GM21825 (cell line): Measurements from ENCODE around the gene CRELD1.

Source experiments
- ATAC-seq: cut with Tn5 transposase; IDR thresholded peaks from one replicate; pipeline ENCODE4 v1.9.1; 2021; ENCODE audit warnings: mild to moderate bottlenecking, moderate library complexity; ENCODE audit not compliant: unreplicated experiment

The CRELD1 gene

GRCh38 chr3:9903904-9904303, 29.7 kb upstream of the CRELD1 start:
- no peak for ATAC-seq

DNA sequence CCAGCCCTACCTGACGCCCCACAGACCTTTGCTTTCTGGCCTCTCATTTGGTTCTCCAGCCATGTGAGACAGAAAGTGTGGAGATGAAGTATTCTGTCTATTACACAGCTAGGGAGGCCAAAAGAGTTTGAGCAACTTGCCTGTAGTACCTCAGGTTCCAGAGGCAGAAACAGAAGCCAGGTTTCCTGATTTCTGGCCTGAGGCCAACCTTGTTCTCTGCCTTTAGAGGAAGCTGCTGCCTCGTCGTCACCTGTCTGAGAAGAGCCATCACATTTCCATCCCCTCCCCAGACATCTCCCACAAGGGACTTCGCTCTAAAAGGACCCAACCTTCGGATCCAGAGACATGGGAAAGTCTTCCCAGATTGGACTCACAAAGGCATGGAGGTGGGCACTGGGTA, 27.2 kb upstream of the CRELD1 start:
- no peak for ATAC-seq

DNA sequence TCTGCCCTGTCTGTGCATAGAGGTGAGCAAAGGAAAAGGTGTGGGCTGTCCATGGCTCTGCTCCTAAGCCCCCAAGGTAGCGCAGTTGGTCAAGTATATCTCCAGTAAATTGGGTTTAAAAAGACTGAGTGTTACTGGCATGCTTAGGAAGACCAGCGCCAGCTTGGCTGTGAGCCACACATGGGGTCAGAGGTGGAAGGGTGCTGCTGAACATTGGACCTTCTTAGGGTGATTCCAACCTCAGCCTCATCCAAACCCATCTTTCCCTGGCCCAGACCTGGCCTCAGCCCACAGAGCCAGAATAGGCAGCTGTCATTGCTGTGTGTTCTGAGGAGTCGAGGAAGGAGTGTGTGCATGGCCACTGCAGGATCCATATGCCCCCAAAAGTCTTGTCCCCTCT, 25.3 kb upstream of the CRELD1 start:
- no peak for ATAC-seq

DNA sequence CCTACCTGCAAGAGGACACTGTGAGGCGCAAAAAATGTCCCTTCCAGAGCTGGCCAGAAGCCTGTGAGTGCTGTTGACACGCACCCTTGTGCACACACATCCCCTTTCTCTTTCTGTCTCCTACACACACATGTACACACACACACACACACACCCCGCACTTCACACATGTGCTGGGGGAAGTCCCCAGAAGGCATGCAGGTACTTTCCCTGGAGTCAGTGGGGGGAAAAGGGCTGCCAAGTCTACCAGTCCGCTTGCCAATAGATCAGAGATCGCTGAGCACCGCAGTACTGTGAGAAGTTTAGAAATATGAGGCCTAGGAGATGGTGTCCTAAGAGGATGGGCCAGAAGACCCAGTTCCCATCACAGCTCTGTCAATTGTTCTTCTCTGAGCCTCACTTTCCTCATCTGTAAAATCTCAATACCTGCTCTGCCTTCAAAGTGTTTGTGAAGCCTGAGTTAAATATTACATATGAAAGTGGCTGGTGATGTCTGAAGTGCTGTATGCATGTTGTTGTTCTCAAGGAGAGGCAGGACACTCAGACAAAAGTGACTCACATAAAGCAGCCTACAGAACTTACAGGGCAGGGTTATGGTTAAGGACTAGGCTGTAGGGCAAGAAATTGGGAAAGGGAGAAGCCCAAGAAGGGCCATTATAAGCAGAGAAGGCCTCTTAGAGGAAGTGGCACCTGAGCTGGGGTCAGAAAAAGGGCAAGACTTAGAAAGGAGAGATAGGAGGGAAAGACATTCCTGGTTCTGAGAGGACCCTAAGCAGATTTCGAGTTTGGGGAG, 24.2 kb upstream of the CRELD1 start:
- ATAC-seq = no peak

- no peak for ATAC-seq
These were observed 21.8 kb upstream of the CRELD1 start for GRCh38 chr3:9911863-9912262.

- no peak for ATAC-seq
These were observed 21.2 kb upstream of the CRELD1 start for GRCh38 chr3:9912294-9912935.

- ATAC-seq = no peak
These were observed 20.0 kb upstream of the CRELD1 start for GRCh38 chr3:9913601-9914000.

- no peak for ATAC-seq
These were observed 19.6 kb upstream of the CRELD1 start for GRCh38 chr3:9914011-9914410.

DNA sequence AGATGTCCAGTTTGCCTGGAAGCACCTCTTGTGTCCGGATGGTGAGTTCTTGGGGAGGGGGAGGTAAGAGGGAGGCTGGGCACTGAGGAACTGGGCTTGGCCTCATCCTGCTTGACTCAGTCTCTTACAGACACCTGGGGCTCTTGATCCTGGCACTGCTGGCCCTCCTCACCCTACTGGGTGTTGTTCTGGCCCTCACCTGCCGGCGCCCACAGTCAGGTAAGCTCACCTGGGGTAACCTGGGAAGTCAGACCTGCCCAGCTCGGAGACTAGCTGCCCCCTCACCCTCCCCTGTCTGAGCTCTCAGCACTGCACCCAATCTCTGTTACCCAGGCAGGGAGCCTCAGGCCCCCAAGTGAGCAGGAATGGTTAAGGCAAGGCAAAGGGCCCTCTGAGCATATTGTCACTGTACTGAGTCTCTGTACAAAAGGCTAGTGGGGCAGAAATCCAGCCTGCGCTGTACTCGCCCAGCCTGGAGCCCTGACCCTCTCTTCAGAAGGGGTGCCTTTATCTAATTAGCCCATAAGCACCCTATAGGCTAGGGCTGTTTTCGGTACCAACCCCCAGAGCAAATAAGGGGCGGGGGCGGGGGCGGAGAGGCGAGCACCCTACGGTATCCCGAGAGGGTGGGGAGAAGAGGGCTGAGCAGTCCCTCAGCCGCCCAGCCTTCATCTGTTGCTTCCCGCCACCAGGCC, 18.9 kb upstream of the CRELD1 start:
- ATAC-seq = no peak

DNA sequence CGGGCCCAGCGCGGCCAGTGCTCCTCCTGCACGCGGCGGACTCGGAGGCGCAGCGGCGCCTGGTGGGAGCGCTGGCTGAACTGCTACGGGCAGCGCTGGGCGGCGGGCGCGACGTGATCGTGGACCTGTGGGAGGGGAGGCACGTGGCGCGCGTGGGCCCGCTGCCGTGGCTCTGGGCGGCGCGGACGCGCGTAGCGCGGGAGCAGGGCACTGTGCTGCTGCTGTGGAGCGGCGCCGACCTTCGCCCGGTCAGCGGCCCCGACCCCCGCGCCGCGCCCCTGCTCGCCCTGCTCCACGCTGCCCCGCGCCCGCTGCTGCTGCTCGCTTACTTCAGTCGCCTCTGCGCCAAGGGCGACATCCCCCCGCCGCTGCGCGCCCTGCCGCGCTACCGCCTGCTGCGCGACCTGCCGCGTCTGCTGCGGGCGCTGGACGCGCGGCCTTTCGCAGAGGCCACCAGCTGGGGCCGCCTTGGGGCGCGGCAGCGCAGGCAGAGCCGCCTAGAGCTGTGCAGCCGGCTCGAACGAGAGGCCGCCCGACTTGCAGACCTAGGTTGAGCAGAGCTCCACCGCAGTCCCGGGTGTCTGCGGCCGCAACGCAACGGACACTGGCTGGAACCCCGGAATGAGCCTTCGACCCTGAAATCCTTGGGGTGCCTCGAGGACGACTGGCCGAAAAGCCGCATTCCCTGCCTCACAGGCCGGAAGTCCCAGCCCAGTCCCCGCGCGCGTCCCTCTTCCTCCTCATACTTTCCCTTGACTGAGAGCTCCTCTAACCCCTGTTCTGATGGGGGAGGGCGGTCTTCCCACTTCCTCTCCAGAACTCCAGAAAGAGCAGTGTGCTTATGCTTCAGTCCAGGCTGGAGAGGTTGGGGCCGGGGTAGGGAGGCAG, 18.1 kb upstream of the CRELD1 start:
- no peak for ATAC-seq

DNA sequence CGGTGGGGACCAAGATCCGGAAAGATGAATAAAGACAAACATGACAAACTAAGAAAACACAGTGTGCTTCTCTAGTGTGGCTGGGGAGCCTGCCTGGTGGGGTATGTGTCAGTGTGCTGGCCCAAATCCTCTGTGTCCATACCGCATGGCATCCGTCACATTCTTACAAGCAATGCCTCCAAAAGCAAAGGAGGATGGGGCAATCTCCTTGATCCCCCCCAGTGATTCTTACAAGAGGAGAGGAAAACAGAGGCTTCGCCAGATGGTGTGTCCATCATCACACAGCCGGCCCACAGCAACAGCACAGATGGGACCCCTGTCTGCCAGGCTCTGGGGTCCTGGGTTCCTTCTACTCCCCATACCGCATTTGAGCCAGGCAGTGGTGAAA, 17.3 kb upstream of the CRELD1 start:
- ATAC-seq = no peak

DNA sequence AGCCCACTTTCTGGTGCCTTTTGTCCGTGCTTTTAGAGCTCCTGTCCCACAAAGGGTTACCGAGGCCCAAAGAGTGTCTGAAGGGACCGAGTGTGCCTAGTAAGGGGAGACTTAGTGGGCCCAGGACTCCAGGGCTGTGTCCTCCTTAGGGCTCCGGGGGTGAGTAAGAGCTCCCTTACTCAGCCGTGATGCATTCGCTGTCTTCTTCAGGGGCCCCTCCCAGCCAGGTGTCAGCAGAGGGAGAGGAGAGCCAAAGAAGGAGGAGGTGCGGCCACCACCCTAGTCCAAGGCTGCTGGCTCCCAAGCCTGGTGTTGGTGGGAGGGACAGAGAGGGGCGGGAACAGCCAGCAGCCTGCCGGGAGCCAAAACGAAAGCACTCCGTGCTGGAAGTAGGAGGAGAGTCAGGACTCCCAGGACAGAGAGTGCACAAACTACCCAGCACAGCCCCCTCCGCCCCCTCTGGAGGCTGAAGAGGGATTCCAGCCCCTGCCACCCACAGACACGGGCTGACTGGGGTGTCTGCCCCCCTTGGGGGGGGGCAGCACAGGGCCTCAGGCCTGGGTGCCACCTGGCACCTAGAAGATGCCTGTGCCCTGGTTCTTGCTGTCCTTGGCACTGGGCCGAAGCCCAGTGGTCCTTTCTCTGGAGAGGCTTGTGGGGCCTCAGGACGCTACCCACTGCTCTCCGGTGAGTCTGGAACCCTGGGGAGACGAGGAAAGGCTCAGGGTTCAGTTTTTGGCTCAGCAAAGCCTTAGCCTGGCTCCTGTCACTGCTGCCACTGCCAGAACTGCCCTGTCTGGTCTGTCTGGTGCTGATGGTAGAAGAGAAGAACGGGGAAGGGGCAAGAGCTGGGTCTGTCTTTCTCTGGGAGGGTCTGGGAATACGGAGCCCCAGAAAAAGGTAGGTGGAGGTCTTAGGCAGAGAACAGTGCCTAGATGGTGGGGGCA, 16.6 kb upstream of the CRELD1 start, which contains the start of gene IL17RC:
Gene IL17RC, plus strand, starts transcription at position 365 of the 947 bp plus-strand sequence. Its CDS starts 218 bp downstream, at position 583.
- ATAC-seq = no peak

DNA sequence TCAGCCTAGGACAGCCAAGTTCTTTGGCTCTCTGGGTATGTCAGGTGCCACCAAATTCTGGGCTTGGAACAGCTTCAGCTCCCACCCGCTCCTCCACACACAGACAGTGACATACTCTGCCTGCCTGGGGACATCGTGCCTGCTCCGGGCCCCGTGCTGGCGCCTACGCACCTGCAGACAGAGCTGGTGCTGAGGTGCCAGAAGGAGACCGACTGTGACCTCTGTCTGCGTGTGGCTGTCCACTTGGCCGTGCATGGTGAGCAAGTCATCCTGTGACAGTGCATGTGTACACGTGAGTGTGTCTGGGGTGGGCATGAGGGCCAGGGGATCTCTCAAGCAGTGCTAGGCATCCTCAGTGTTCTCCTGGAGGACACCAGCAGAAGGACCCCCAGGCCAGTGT, 15.8 kb upstream of the CRELD1 start:
- no peak for ATAC-seq

- ATAC-seq = no peak
These were observed 15.2 kb upstream of the CRELD1 start for GRCh38 chr3:9918261-9919038.

GRCh38 chr3:9928158-9928557, 5.5 kb upstream of the CRELD1 start:
- ATAC-seq = no peak

DNA sequence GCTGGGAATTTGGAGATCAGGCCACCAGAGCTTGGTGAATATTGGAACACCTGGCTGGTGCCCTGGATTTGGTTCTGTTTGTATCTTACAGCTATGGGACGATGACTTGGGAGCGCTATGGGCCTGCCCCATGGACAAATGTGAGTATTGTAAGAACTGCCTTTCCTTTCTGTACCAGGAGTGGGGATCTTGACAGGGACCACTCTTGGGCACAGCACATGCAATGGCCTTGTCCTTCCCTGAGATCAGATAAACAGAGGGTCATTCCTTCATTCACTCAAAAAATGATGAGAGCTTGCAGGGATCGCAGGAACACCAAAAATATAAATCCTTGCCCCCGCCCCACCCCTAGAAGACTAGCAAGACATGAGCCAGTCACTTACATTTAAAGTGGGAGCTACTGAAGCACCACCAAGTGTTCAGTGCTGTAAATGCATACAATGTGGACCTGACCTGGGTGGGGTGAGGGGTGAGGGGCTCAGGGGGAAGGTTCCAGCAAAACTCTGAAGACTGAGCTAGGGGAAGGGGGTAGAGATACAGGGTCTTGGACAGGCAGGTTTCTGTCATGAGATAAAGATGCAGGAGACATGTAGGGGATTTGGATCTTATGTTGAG, 2.7 kb upstream of the CRELD1 start:
- ATAC-seq = no peak

GRCh38 chr3:9932535-9932842, 1.1 kb upstream of the CRELD1 start:
- no peak for ATAC-seq

DNA sequence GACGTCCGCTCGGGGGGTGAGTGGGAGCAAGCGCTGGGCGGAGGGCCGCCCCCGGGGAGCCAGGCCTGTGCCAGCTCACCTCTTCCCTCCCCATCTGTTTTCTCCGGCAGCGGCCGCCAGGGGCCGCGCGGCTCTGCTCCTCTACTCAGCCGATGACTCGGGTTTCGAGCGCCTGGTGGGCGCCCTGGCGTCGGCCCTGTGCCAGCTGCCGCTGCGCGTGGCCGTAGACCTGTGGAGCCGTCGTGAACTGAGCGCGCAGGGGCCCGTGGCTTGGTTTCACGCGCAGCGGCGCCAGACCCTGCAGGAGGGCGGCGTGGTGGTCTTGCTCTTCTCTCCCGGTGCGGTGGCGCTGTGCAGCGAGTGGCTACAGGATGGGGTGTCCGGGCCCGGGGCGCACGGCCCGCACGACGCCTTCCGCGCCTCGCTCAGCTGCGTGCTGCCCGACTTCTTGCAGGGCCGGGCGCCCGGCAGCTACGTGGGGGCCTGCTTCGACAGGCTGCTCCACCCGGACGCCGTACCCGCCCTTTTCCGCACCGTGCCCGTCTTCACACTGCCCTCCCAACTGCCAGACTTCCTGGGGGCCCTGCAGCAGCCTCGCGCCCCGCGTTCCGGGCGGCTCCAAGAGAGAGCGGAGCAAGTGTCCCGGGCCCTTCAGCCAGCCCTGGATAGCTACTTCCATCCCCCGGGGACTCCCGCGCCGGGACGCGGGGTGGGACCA, 632 bp upstream of the CRELD1 start:
- peak; percentile 61 for ATAC-seq
